PC-9 (cell line): ENCODE measurements around the gene GUCY2D.

Experiments used
- EZH2 ChIP-seq: fragments of 200-600 bp; sonication (generic); IDR thresholded peaks from 2 replicates; pipeline ENCODE4 v1.8.0; 2017; ENCODE audit warnings: antibody characterized with exemption, low read depth
- TF ChIP-seq, protein P1 (sequence below): fragments of 200-600 bp; sonication (generic); conservative IDR thresholded peaks from 2 replicates; pipeline ENCODE4 v1.6.1; 2017; ENCODE audit warnings: mixed run types, antibody characterized with exemption, mild to moderate bottlenecking, moderate library complexity

DNA sequence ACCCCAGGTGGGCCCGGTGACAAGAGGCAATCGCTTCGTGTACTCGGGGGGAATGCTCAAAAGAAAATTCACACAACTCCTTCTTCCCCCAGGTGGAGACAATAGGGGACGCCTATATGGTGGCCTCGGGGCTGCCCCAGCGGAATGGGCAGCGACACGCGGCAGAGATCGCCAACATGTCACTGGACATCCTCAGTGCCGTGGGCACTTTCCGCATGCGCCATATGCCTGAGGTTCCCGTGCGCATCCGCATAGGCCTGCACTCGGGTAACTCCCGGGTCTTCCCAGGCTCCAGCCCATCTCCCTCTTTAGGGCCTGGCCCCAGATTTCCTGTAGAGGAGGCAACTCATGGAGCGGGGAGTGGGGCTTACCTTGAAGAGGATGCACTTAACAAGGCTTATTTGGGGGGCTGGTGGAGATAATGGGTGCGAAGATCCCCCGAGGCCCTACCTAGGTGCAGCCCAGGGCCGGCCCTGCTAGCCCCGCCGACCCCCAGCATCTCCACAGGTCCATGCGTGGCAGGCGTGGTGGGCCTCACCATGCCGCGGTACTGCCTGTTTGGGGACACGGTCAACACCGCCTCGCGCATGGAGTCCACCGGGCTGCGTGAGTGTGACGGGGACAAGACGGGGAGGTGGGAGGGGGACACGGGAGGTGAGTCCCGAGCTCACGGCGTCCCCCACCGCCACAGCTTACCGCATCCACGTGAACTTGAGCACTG, 13.0 kb downstream of the GUCY2D start:
- TF ChIP-seq, protein P1, sequence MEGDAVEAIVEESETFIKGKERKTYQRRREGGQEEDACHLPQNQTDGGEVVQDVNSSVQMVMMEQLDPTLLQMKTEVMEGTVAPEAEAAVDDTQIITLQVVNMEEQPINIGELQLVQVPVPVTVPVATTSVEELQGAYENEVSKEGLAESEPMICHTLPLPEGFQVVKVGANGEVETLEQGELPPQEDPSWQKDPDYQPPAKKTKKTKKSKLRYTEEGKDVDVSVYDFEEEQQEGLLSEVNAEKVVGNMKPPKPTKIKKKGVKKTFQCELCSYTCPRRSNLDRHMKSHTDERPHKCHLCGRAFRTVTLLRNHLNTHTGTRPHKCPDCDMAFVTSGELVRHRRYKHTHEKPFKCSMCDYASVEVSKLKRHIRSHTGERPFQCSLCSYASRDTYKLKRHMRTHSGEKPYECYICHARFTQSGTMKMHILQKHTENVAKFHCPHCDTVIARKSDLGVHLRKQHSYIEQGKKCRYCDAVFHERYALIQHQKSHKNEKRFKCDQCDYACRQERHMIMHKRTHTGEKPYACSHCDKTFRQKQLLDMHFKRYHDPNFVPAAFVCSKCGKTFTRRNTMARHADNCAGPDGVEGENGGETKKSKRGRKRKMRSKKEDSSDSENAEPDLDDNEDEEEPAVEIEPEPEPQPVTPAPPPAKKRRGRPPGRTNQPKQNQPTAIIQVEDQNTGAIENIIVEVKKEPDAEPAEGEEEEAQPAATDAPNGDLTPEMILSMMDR, result no peak
- no peak for TF ChIP-seq EZH2
